GM12872 (cell line): ENCODE measurements around the gene IPO7.

Experiments used
- CTCF ChIP-seq: IDR thresholded peaks from 3 replicates; pipeline ENCODE4 v1.5.1; 2011; ENCODE audit warnings: low read depth, mild to moderate bottlenecking, low read length, moderate library complexity; ENCODE audit not compliant: insufficient read depth

Gene IPO7

GRCh38 chr11:9386901-9387300 is 2.4 kb downstream of the IPO7 start:
- TF ChIP-seq CTCF = no peak

GRCh38 chr11:9396310-9396709 is 11.9 kb downstream of the IPO7 start:
- no peak for TF ChIP-seq CTCF

GRCh38 chr11:9396752-9397151 is 12.3 kb downstream of the IPO7 start:
- TF ChIP-seq CTCF = no peak

- TF ChIP-seq CTCF = no peak
Measured at GRCh38 chr11:9397746-9398680, 13.6 kb downstream of the IPO7 start.

- no peak for TF ChIP-seq CTCF
Measured at GRCh38 chr11:9399466-9399865, 15.0 kb downstream of the IPO7 start.

- TF ChIP-seq CTCF = no peak
Measured at GRCh38 chr11:9428706-9429105, 44.3 kb downstream of the IPO7 start.

GRCh38 chr11:9438611-9439010 is 54.2 kb downstream of the IPO7 start:
- TF ChIP-seq CTCF = no peak
